ENCODE data around the gene TMEM204. TPM values are rescaled to one million over a fixed set of nuclear protein-coding genes. Genes with fewer than 3 reads are reported as not detected.

The TMEM204 gene
- total RNA-seq, 4 donors from 2014 or later: 21.4 to 141 (median 41.7) TPM

DNA sequence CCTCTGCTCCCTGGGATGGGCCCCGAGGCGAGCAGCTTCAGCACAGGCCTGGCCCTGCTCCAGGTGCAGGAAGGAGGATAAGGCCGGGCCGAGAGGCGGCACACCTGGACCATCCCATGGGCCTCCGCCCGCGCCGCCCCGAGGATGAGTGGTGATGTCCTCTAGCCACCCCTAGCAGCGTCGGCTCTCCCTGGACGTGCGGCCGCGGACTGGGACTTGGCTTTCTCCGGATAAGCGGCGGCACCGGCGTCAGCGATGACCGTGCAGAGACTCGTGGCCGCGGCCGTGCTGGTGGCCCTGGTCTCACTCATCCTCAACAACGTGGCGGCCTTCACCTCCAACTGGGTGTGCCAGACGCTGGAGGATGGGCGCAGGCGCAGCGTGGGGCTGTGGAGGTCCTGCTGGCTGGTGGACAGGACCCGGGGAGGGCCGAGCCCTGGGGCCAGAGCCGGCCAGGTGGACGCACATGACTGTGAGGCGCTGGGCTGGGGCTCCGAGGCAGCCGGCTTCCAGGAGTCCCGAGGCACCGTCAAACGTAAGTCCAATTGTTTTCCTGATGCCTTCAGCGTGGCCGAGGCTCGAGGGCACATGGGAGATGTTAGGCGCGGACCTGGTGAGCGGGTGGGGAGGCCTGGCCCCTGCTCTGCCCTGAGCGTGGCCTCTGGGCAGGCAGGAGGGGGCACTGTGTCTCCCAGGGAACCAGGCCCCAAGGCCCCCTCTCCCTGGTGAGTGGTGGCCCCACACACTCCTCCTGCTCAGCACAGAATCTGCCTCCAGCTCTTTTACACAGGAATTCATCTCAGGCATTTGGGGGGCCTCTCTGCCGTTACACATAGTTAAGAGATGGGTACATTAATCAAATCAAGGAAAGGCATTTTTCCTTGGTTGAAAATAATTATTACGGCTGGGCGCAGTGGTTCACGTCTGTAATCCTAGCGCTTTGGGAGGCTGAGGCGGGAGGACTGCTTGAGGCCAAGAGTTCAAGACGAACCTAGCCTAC, 855 bp downstream of the TMEM204 start:
- ATAC-seq (ENCODE audit: low FRiP score) (no peak), DNase-seq (ENCODE audit: low spot score) (no peak)
- no peak for TF ChIP-seq CTCF (IDR thresholded peaks at IDR 0.05)

- ATAC-seq (ENCODE audit: low FRiP score): no peak
- TF ChIP-seq CTCF (IDR thresholded peaks at IDR 0.05): no peak
Measured at GRCh38 chr16:1535391-1536291, 2.2 kb downstream of the TMEM204 start.

GRCh38 chr16:1536601-1537000, 3.1 kb downstream of the TMEM204 start:
- TF ChIP-seq CTCF (IDR thresholded peaks at IDR 0.05): no peak

More at GRCh38 chr16:1535391-1536291, 2.2 kb downstream of the TMEM204 start:
- no peak for DNase-seq (ENCODE audit: low spot score)

DNA sequence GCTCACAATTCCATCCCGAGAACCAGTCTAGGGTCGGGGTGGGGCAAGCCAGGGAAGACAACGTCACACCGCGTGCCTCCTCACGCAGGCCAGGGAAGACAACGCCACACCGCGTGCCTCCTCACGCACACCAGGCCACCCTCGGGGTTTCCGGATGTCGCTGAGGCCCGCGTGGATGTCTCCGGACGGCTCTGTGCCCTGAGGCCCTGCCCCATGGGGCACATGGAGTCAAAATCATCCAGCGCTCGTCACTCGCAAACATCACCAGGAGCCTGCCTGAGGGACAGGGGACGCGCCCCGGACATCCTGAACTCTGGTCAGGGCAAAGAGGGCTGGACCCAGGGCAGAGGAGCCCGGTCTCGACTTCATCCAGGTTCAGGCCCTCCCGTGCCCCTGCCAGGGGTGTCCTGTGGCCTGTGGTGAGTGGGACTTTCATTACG, 3.7 kb downstream of the TMEM204 start:
- no peak for TF ChIP-seq CTCF (IDR thresholded peaks at IDR 0.05)
- no peak for DNase-seq (ENCODE audit: low spot score)
- no peak for ATAC-seq (ENCODE audit: low FRiP score)

More at GRCh38 chr16:1536601-1537000, 3.1 kb downstream of the TMEM204 start:
- DNase-seq (ENCODE audit: low spot score): no peak
- ATAC-seq (ENCODE audit: low FRiP score): no peak

DNA sequence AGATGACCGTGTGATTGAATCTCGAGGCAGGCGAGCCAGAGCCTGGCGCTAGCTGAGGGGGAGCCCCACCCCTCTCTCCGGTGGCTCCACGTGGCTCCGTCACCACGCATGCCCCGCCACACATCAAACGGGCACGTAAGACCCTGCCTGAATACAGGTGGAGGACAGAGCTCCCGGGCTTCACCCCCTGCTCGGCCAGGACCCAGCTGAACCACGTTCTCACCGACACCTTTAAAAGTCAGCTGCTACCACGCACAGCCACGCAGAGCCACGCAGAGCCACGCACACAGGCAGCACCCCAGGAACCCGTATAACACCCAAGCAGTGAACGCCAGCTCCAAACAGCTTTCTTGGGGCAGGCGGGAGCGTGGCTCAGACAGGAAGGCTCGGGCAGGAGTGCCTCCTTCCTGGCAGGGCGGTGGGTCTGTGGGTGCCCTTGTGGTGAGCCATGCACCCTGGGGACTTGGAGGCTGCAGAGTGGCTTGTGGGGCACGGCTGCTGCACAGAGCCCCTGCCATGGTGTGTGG, 4.4 kb downstream of the TMEM204 start:
- ATAC-seq (ENCODE audit: low FRiP score): no peak

More for the DNA sequence above, 4.4 kb downstream of the TMEM204 start:
- DNase-seq (ENCODE audit: low spot score): no peak
- no peak for TF ChIP-seq CTCF (IDR thresholded peaks at IDR 0.05)
